Activated CD4-positive, alpha-beta T cell treated with anti-CD3 and anti-CD28 coated beads for 36 hours (primary cell): ENCODE results near the gene MT1X. TPM values are rescaled to one million over a fixed set of nuclear protein-coding genes. Genes with fewer than 3 reads are reported as not detected.
"Not testable (repeated sequence)": the region's sequence is repeated elsewhere in the genome, so short reads cannot be mapped to it uniquely, and the experiment has no call there.

Experiments used
- ATAC-seq: fragments of 200-7000 bp; cut with Tn5 transposase; one replicate; pipeline ENCODE4 v1.10.0; 2021; ENCODE audit warnings: mild to moderate bottlenecking, moderate library complexity
- CTCF ChIA-PET: fragments of 350-600 bp; sonication (Branson Sonifier 250); formaldehyde crosslinking; loops from one replicate; lab custom pipeline; 2021; ENCODE audit warnings: antibody characterized with exemption; lab: Charles Lee
- POLR2A ChIA-PET: fragments of 350-600 bp; sonication (Branson Sonifier 250); formaldehyde crosslinking; loops from one replicate; lab custom pipeline; 2021; ENCODE audit warnings: antibody characterized with exemption, inconsistent platforms; lab: Charles Lee
- DNase-seq: peaks from one replicate; pipeline ENCODE4 v3.0.0-alpha.2; 2020
- H3K27ac Mint-ChIP-seq: one replicate; pipeline ENCODE4 v1.8.0; 2021; ENCODE audit warnings: mixed read lengths
- H3K27me3 Mint-ChIP-seq: one replicate; pipeline ENCODE4 v1.8.0; 2021; ENCODE audit warnings: mixed read lengths
- H3K36me3 Mint-ChIP-seq: one replicate; pipeline ENCODE4 v1.8.0; 2021; ENCODE audit warnings: low read depth, mixed read lengths
- H3K4me1 Mint-ChIP-seq: one replicate; pipeline ENCODE4 v1.8.0; 2021; ENCODE audit warnings: mixed read lengths
- H3K4me3 Mint-ChIP-seq: one replicate; pipeline ENCODE4 v1.8.0; 2021; ENCODE audit warnings: mild to moderate bottlenecking, moderate library complexity, mixed read lengths
- H3K9me3 Mint-ChIP-seq: one replicate; pipeline ENCODE4 v1.8.0; 2021; ENCODE audit warnings: low read depth, mixed read lengths
- intact Hi-C, 2 experiments: fragments of 100-400 bp; cut with DNase I in 1 of 2; cut with micrococcal nuclease in 1 of 2; formaldehyde crosslinking; loops; one replicate each; pipeline versions ENCODE4 v1.14.2 to v1.15.1; 2022 to 2024; cut with DNase I, micrococcal nuclease
- total RNA-seq, 2 experiments: library from RNA; stranded (reverse); gene quantifications; one replicate each; pipeline ENCODE4 v1.2.3, GENCODE V29; 2021

Gene MT1X
- total RNA-seq, 2 experiments from 2014 or later, result 46.8 to 59.3 TPM

- ChIA-PET CTCF (interaction anchor here (0.9 kb wide), 1 partner anchor 81 kb away, joined by 3 read pairs; no protein-coding TSS in a partner anchor), POLR2A (interaction anchor here (0.6 to 1.2 kb wide), 3 partner anchors 14 to 32 kb away, joined by 3 to 5 read pairs (median 3); partner anchors contain the start of genes MT1E and MT1X)
Measured at GRCh38 chr16:56657555-56658326, 24.5 kb upstream of the MT1X start, which contains the start of gene MT1F. Gene MT1F (plus strand): TSS chr16:56657959. CDS start chr16:56658059, 100 bp downstream.

DNA sequence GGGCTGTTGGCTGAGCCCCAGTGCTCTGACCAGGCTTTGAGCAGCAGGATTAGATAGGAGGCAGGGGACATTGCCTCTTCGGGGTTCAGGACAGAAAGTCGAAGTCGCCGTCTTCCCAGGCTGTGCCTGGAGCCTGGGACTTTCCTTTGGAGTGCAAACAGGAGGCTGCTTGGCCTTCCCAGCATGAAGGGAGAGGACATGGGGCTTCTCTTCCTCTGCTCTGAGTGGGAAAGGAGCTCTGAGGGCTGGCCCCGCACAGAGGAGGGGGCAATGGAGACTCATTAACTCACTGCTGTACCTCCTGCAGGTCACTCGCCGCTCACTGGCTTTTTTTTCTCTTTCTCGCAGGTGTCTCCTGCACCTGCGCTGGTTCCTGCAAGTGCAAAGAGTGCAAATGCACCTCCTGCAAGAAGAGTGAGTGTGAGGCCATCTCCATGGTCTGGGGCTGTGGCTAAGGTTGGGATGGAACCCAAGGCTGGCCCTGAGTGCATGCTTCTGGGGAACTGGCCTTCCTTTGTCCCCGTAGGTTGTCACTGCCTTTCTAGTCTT lies 23.9 kb upstream of the MT1X start:
- H3K36me3 Mint-ChIP-seq, result no peaks in the 10 kb centered on the region

More at GRCh38 chr16:56657555-56658326, 24.5 kb upstream of the MT1X start, which contains the start of gene MT1F:
- intact Hi-C loops, result loop anchor here (1.0 to 2.0 kb wide), 7 partner anchors 14 to 80 kb away; partner anchors contain the start of genes MT1X (in 2 of the 2), MT2A (in 2 of the 2) and MT1E (in 1 of the 2)
- no peaks in the 10 kb centered on the region for H3K9me3 Mint-ChIP-seq
- H3K4me1 Mint-ChIP-seq, result peaks cover 16% of the 10 kb centered on the region
- peak within 1 kb of the TSS; percentile 79 for H3K4me3 Mint-ChIP-seq
- H3K36me3 Mint-ChIP-seq, result no peaks in the 10 kb centered on the region
- peak; percentile 84 for DNase-seq
- peak within 1 kb of the TSS; percentile 76 for H3K27ac Mint-ChIP-seq
- ATAC-seq, result peak; percentile 85
- peaks cover 2% of the 10 kb centered on the region for H3K27me3 Mint-ChIP-seq

DNA sequence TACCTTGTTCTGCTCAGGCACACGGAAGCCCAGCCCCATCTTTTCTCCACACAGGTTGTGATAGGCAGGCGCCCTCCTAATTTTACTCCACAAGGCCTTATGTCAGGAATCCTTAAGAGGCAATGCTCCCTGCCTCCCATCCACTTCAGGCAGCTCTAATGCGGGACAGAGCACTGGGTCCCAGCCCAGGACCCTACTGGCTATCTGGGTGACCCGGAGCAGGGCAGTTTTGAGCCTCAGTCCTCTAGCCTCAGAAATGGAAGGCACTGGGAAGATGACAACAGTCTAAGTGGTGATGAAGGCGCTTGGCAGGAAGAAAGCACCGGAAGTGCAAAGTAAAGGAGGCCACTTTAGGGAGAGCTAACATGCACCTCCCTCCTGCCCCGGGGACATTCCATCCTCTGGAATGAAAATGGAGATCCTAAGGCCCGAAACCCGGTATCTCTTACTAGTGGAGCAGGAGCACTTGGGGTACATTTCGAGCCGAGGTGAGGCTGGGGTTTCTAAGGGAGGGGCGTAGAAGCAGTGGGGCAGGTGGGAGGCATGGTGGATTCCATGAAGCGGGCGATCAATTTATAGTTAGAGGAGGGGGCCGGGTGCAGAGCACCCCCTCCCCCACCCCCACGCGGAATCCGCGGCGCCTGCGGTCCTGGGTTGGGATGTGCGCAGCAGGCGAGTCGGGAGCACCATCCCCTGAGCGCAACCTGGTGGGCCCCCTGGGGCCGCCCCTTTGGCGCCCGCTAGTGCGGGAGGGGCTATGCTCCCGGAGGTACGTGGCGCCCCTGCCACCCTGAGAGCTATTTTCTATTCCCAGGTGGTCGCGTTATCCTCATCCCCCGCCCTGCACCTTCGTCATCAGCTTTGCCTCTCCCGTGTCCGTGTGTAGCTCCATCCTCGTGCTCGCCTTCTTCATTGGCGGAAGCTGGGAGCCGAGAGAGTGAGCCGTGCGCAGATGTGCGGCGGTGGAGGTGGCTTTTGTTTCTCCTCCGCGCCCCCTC lies 19.6 kb upstream of the MT1X start:
- peak overlapping the region; percentile 59 for H3K4me3 Mint-ChIP-seq
- DNase-seq (peak; percentile 68), ATAC-seq (peak; percentile 59)
- no peaks in the 10 kb centered on the region for H3K36me3 Mint-ChIP-seq
- no peaks in the 10 kb centered on the region for H3K9me3 Mint-ChIP-seq
- ChIA-PET CTCF (interaction anchor here (0.5 to 2.6 kb wide), 6 partner anchors 20 to 253 kb away, joined by 3 to 7 read pairs (median 3); partner anchors contain the start of genes MT1E and MT1X), POLR2A (interaction anchor here (1.5 kb wide), 1 partner anchor 13 kb away, joined by 5 read pairs; no protein-coding TSS in a partner anchor)
- H3K4me1 Mint-ChIP-seq, result peaks cover 17% of the 10 kb centered on the region
- peak overlapping the region; percentile 3 for H3K27ac Mint-ChIP-seq
- intact Hi-C loops, result loop anchor here in 1 of 2 experiments (1.0 kb wide), 1 partner anchor 20 kb away; the partner anchor contains the start of gene MT1X
- peaks cover 23% of the 10 kb centered on the region for H3K27me3 Mint-ChIP-seq

More for the DNA sequence above, 23.9 kb upstream of the MT1X start:
- H3K27me3 Mint-ChIP-seq, result peaks cover 2% of the 10 kb centered on the region
- no peak for ATAC-seq
- ChIA-PET POLR2A (interaction anchor here (0.6 to 1.2 kb wide), 2 partner anchors 15 to 24 kb away, joined by 3 read pairs; partner anchors contain the start of gene MT1X), CTCF (interaction anchor here (0.9 kb wide), 1 partner anchor 81 kb away, joined by 3 read pairs; no protein-coding TSS in a partner anchor)
- peak overlapping the region; percentile 76 for H3K27ac Mint-ChIP-seq
- no peaks in the 10 kb centered on the region for H3K9me3 Mint-ChIP-seq
- peak overlapping the region; percentile 79 for H3K4me3 Mint-ChIP-seq
- intact Hi-C loops, result no loop called here
- H3K4me1 Mint-ChIP-seq, result peaks cover 18% of the 10 kb centered on the region
- no peak for DNase-seq

DNA sequence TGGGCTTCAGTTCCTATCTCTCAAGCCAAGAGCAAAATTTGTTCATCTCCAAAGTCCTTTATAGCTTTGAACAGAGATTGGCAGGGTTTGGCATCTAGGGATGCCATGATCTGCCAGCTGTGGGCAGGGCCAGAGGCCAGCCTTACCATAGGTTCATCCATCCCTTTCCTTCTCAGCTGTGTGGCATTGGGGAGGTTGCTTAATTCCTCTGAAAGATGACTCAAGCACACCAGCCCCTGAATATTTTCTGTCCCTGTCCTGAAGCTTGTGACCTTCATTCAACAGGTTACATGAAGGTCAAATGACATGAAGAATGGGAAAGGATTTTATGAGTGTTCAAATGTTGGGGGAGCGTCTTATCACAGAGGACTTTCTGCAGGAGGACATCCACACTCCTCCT lies 17.8 kb upstream of the MT1X start:
- no peak overlapping the region for H3K4me3 Mint-ChIP-seq
- ChIA-PET CTCF (no interaction called here), POLR2A (no interaction called here)
- no peaks in the 10 kb centered on the region for H3K36me3 Mint-ChIP-seq
- DNase-seq (no peak), ATAC-seq (no peak)
- no peak overlapping the region for H3K27ac Mint-ChIP-seq
- intact Hi-C loops, result no loop called here
- no peaks in the 10 kb centered on the region for H3K9me3 Mint-ChIP-seq
- peaks cover 39% of the 10 kb centered on the region for H3K27me3 Mint-ChIP-seq
- peaks cover 22% of the 10 kb centered on the region for H3K4me1 Mint-ChIP-seq

DNA sequence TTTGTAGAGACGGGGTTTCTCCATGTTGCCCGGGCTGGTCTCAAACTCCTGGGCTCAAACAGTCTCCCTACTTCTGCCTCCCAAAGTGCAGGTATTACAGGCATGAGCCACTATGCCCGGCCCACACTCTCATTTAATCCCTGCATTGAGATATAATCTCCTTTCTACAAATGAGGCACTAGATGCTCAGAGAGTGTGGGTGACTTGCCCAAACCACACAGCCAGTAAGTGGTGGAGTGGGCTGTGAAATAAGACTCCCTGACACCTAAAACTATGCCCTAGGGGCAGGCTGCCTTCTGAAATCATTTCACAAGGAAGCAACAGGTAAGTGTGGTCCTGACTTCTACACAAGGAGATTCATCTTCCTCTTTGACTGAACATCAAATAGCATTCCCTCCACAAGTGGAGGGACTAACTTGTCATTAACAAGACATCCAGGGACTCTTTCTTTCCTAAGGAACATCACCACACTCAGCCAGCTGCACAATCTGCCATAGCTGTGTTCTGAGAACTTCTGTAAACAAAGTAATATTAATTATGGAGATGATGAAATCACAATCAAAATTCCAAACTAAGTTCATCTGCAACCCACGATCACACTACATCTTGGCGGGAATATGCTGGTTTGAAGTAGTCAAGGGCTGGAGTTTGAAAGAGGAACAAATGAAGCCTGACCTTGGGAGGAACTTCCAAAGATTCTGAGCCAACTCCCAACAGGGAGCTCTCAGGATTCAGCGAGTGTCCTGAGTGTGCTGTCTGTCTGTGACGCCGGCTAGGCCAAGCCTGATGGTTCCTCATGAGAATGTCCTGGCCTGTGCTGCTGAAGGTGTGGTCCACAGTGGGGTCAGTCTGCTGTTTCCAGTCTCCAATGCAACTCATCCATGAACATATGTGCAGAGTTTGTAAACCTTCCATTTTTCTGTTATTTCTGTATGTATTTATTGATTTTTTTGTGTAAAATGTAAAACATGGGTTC lies 16.7 kb upstream of the MT1X start:
- POLR2A ChIA-PET, H3K9me3 Mint-ChIP-seq, H3K36me3 Mint-ChIP-seq, ATAC-seq, H3K4me3 Mint-ChIP-seq, CTCF ChIA-PET, intact Hi-C loops, DNase-seq, H3K27ac Mint-ChIP-seq: not testable (repeated sequence)
- H3K27me3 Mint-ChIP-seq, result peaks cover 47% of the 10 kb centered on the region
- H3K4me1 Mint-ChIP-seq, result peaks cover 26% of the 10 kb centered on the region

- no peaks in the 10 kb centered on the region for H3K9me3 Mint-ChIP-seq
- peak within 1 kb of the TSS; percentile 50 for H3K4me3 Mint-ChIP-seq
- H3K27ac Mint-ChIP-seq, result no peak within 1 kb of the TSS
- peak; percentile 69 for DNase-seq
- no peaks in the 10 kb centered on the region for H3K36me3 Mint-ChIP-seq
- ATAC-seq, result peak; percentile 70
- ChIA-PET CTCF (interaction anchor here (1.1 to 1.3 kb wide), 2 partner anchors 10 to 11 kb away, joined by 3 to 5 read pairs; no protein-coding TSS in a partner anchor), POLR2A (no interaction called here)
- peaks cover 63% of the 10 kb centered on the region for H3K27me3 Mint-ChIP-seq
- peaks cover 19% of the 10 kb centered on the region for H3K4me1 Mint-ChIP-seq
- intact Hi-C loops, result loop anchor here (1.0 to 2.0 kb wide), 3 partner anchors 14 to 43 kb away; partner anchors contain the start of genes MT1X (in 2 of the 2) and MT1E (in 1 of the 2)
Measured at GRCh38 chr16:56667581-56668571, 14.4 kb upstream of the MT1X start, which contains the start of gene MT1G. Gene MT1G (minus strand): TSS chr16:56668065. CDS start chr16:56667993, 72 bp downstream.

DNA sequence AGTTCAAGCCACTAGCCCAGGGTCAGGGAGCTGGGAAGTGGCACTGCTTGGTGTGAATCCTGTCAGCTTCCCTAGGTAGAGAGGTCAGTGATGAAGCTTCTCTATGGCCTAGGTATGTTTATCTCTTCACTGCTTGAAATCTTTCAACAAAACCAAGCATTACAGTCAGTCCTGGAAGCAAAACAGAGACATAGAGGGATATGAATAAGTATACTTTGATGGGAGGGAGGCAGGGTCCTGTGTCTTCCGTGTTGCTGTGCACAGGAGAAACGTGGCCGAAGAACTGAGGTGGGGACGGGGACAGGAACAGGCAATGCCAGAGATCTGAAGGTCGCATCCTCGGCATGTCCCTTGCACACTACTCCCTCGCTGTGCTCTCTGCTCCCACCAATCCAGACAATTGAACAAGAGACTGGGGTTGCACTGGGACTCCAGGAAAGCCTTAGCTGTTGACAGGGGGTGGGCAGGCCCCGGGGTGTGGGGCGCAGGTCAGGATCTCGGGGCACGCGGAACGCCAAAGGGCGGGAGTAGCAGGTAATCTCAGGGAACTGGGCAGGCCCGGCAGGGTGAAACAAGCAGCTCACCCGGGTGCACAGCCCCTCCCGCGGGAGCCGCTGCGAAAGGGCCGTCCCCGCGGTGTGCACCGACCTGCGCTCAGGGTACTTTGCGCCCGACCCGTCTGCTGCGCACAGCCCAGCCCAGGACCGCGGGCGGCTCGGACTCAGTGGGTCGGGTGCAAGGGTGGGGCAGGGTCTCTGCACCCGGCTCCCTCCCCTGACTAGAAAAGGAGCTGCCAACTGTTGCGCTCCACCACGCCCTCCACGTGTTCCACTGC lies 13.0 kb upstream of the MT1X start, which contains the start of gene MT1H:
MT1H (plus strand) TSS at position 810 of the 835 bp plus-strand sequence. CDS start 71 bp downstream, outside the sequence.
- peaks cover 18% of the 10 kb centered on the region for H3K4me1 Mint-ChIP-seq
- H3K27ac Mint-ChIP-seq, result no peak within 1 kb of the TSS
- ChIA-PET CTCF (interaction anchor here (1.3 kb wide), 1 partner anchor 10 kb away, joined by 5 read pairs; no protein-coding TSS in a partner anchor), POLR2A (interaction anchor here (0.6 to 1.0 kb wide), 3 partner anchors 13 to 747 kb away, joined by 4 to 5 read pairs (median 4); partner anchors contain the start of genes MT1X and MT2A)
- H3K27me3 Mint-ChIP-seq, result peaks cover 70% of the 10 kb centered on the region
- no peaks in the 10 kb centered on the region for H3K9me3 Mint-ChIP-seq
- DNase-seq, result peak; percentile 45
- H3K36me3 Mint-ChIP-seq, result no peaks in the 10 kb centered on the region
- no peak within 1 kb of the TSS for H3K4me3 Mint-ChIP-seq
- intact Hi-C loops, result loop anchor here (2.0 kb wide), 2 partner anchors 14 to 44 kb away; partner anchors contain the start of genes MT1E (in 1 of the 2) and MT1X (in 1 of the 2)
- ATAC-seq, result peak; percentile 43
